MM.1S (cell line): Measurements from ENCODE around the gene PFDN1.

Experiments
- DNase-seq: peaks from one replicate; pipeline ENCODE4 v3.0.0-alpha.2; 2015
- H2AFZ ChIP-seq: fragments of 300-600 bp; sonication (generic); 2 replicates; pipeline ENCODE4 v1.6.0; 2016; ENCODE audit warnings: antibody characterized with exemption, low read length
- H3F3A ChIP-seq: fragments of 300-600 bp; sonication (generic); 2 replicates; pipeline ENCODE4 v1.6.1; 2016; ENCODE audit warnings: mild to moderate bottlenecking, antibody characterized with exemption, low read length, moderate library complexity, mixed read lengths; ENCODE audit not compliant: insufficient read depth
- H3K27ac ChIP-seq: fragments of 300-600 bp; sonication (generic); 2 replicates; pipeline ENCODE4 v1.5.1; 2016; ENCODE audit warnings: mild to moderate bottlenecking, low read length
- H3K27me3 ChIP-seq: fragments of 300-600 bp; sonication (generic); replicated peaks from 2 replicates; pipeline ENCODE4 v1.6.0; 2016; ENCODE audit warnings: low read length; ENCODE audit not compliant: insufficient read depth
- H3K36me3 ChIP-seq: fragments of 300-600 bp; sonication (generic); replicated peaks from 2 replicates; pipeline ENCODE4 v1.6.1; 2016; ENCODE audit warnings: mild to moderate bottlenecking, low read length, mixed read lengths; ENCODE audit not compliant: insufficient read depth
- H3K4me1 ChIP-seq: fragments of 300-600 bp; sonication (generic); 2 replicates; pipeline ENCODE4 v1.6.1; 2016; ENCODE audit warnings: low read length, mixed read lengths
- H3K4me2 ChIP-seq: fragments of 300-600 bp; sonication (generic); 2 replicates; pipeline ENCODE4 v1.6.0; 2016; ENCODE audit warnings: low read depth, low read length
- H3K4me3 ChIP-seq: fragments of 300-600 bp; sonication (generic); 2 replicates; pipeline ENCODE4 v1.5.1; 2016; ENCODE audit warnings: low read length, mixed read lengths
- H3K79me2 ChIP-seq: fragments of 300-600 bp; sonication (generic); 2 replicates; pipeline ENCODE4 v1.6.1; 2016; ENCODE audit warnings: mixed run types, low read length, mixed read lengths
- H3K9ac ChIP-seq: fragments of 300-600 bp; sonication (generic); 2 replicates; pipeline ENCODE4 v1.6.1; 2016; ENCODE audit warnings: low read length, mixed read lengths
- H3K9me2 ChIP-seq: fragments of 300-600 bp; sonication (generic); replicated peaks from 2 replicates; pipeline ENCODE4 v1.6.1; 2016; ENCODE audit warnings: mild to moderate bottlenecking, low read length, mixed read lengths; ENCODE audit not compliant: insufficient read depth
- H3K9me3 ChIP-seq: fragments of 300-600 bp; sonication (generic); replicated peaks from 2 replicates; pipeline ENCODE4 v1.6.1; 2016; ENCODE audit warnings: mild to moderate bottlenecking, low read length, mixed read lengths; ENCODE audit not compliant: insufficient read depth
- H4K20me1 ChIP-seq: fragments of 300-600 bp; sonication (generic); 2 replicates; pipeline ENCODE4 v1.6.1; 2016; ENCODE audit warnings: mild to moderate bottlenecking, low read length, moderate library complexity, mixed read lengths; ENCODE audit not compliant: insufficient read depth
- CTCF ChIP-seq: fragments of 300-600 bp; sonication (generic); IDR thresholded peaks from 2 replicates; pipeline ENCODE4 v1.5.1; 2016; ENCODE audit warnings: antibody characterized with exemption, low read length, mixed read lengths
- EZH2 ChIP-seq: fragments of 300-600 bp; sonication (generic); optimal IDR thresholded peaks from 2 replicates; pipeline ENCODE3; 2017; ENCODE audit warnings: low read depth, mild to moderate bottlenecking, antibody characterized with exemption, low read length, mixed read lengths
- EZH2phosphoT487 ChIP-seq: fragments of 300-600 bp; sonication (generic); IDR thresholded peaks from 2 replicates; pipeline ENCODE4 v1.6.1; 2018; ENCODE audit warnings: antibody characterized with exemption, low read length

Gene PFDN1

GRCh38 chr5:140252470-140253126, 50.3 kb downstream of the PFDN1 start:
- Histone ChIP-seq H3K79me2 (peaks cover 61% of the 10 kb centered on the region), H3K4me2 (peak overlapping the region; percentile 66), H3K9ac (no peak overlapping the region), H3K27ac (peak overlapping the region; percentile 65), H3K9me3 (no peaks in the 10 kb centered on the region), H3K4me1 (peaks cover 41% of the 10 kb centered on the region), H3K9me2 (no peaks in the 10 kb centered on the region), H3K36me3 (no peaks in the 10 kb centered on the region), H2AFZ (no peak overlapping the region), H3F3A (peaks cover 28% of the 10 kb centered on the region), H4K20me1 (no peaks in the 10 kb centered on the region), H3K27me3 (no peaks in the 10 kb centered on the region), H3K4me3 (no peak overlapping the region)
- TF ChIP-seq EZH2phosphoT487 (no peak), CTCF (no peak), EZH2 (no peak)
- DNase-seq = no peak

- Histone ChIP-seq H3K27ac (peak overlapping the region; percentile 65), H3K9ac (peak overlapping the region; percentile 10; the same call in 1 of the 2 replicates), H3K4me2 (peak overlapping the region; percentile 66), H2AFZ (no peak overlapping the region), H3K36me3 (no peaks in the 10 kb centered on the region), H3K27me3 (no peaks in the 10 kb centered on the region), H4K20me1 (no peaks in the 10 kb centered on the region), H3K9me3 (no peaks in the 10 kb centered on the region), H3K9me2 (no peaks in the 10 kb centered on the region), H3F3A (peaks cover 28% of the 10 kb centered on the region), H3K79me2 (peaks cover 57% of the 10 kb centered on the region), H3K4me3 (no peak overlapping the region), H3K4me1 (peaks cover 41% of the 10 kb centered on the region)
- no peak for TF ChIP-seq CTCF
- no peak for TF ChIP-seq EZH2
- TF ChIP-seq EZH2phosphoT487 = no peak
- peak; percentile 94 for DNase-seq
Observed at GRCh38 chr5:140251527-140251973, 51.4 kb downstream of the PFDN1 start.

GRCh38 chr5:140250386-140250785, 52.5 kb downstream of the PFDN1 start:
- no peak overlapping the region for H3K9ac ChIP-seq
- no peak overlapping the region for H3K4me3 ChIP-seq
- H4K20me1 ChIP-seq = no peaks in the 10 kb centered on the region
- no peak for TF ChIP-seq CTCF
- peaks cover 41% of the 10 kb centered on the region for H3K4me1 ChIP-seq
- no peaks in the 10 kb centered on the region for H3K36me3 ChIP-seq
- H3F3A ChIP-seq = peaks cover 28% of the 10 kb centered on the region
- DNase-seq = no peak
- H3K9me2 ChIP-seq = no peaks in the 10 kb centered on the region
- H3K27me3 ChIP-seq = no peaks in the 10 kb centered on the region
- peaks cover 54% of the 10 kb centered on the region for H3K79me2 ChIP-seq
- no peak overlapping the region for H2AFZ ChIP-seq
- no peak overlapping the region for H3K4me2 ChIP-seq
- H3K27ac ChIP-seq = no peak overlapping the region
- no peaks in the 10 kb centered on the region for H3K9me3 ChIP-seq
